Hepatocyte (in vitro differentiated cells): ENCODE data around the gene MGME1.

ENCODE experiments used
- CTCF ChIP-seq: fragments of 200-600 bp; sonication (generic); IDR thresholded peaks from 2 replicates; pipeline ENCODE4 v1.5.1; 2016; ENCODE audit warnings: antibody characterized with exemption, mild to moderate bottlenecking; ENCODE audit not compliant: poor library complexity
- EZH2 ChIP-seq: fragments of 200-600 bp; sonication (generic); IDR thresholded peaks from 2 replicates; pipeline ENCODE4 v1.6.1; 2016; ENCODE audit warnings: antibody characterized with exemption, mild to moderate bottlenecking, borderline replicate concordance

- TF ChIP-seq EZH2 = no peak
- TF ChIP-seq CTCF = no peak
Measured at GRCh38 chr20:18011482-18011881, 42.7 kb downstream of the MGME1 start.
